Measurements from ENCODE around the gene PKHD1.

PKHD1 gene

GRCh38 chr6:51585264-51585663 is 502.1 kb downstream of the PKHD1 start:
- DNase-seq, result no peak

GRCh38 chr6:51584163-51584562 is 503.2 kb downstream of the PKHD1 start:
- no peak for DNase-seq

- DNase-seq, result no peak
These were observed 508.4 kb downstream of the PKHD1 start for GRCh38 chr6:51578994-51579393.

- no peak for DNase-seq
These were observed 509.1 kb downstream of the PKHD1 start for GRCh38 chr6:51578362-51578761.

GRCh38 chr6:51574040-51574439 is 513.4 kb downstream of the PKHD1 start:
- DNase-seq, result no peak

GRCh38 chr6:51571168-51571567 is 516.2 kb downstream of the PKHD1 start:
- no peak for DNase-seq

- DNase-seq, result no peak
These were observed 517.1 kb downstream of the PKHD1 start for GRCh38 chr6:51570168-51570921.

GRCh38 chr6:51569594-51569993 is 517.8 kb downstream of the PKHD1 start:
- no peak for DNase-seq

- DNase-seq, result no peak
These were observed 518.6 kb downstream of the PKHD1 start for GRCh38 chr6:51568771-51569170.

- no peak for DNase-seq
These were observed 521.9 kb downstream of the PKHD1 start for GRCh38 chr6:51565472-51565871.

All from NCI-H524 treated with DMSO at 0.1 percent for 48 hours (cell line).